ENCODE results near the gene DOK5.

The DOK5 gene

GRCh38 chr20:54618412-54618811 is 143.0 kb downstream of the DOK5 start:
- DNase-seq (ENCODE audit: low spot score), result no peak

DNA sequence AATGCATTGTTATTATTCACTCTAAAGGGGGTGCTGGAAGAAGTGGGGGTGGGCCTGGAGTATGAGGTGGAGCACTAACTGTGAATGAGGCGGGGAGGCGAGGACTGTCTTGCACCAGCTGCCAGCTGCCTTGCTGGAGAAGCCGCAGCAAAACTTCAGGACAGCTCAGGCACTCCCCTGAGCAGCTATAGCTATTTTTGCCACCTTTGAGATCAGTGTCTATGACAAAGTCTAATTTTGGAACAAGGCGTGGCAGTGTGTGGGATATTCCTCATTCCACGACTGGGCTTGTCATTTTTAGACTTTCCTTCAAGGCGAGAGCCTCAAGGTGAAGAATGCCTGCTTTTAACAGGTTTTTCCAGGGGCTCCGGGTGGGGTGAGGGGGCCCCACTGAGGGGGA is 143.8 kb downstream of the DOK5 start:
- DNase-seq (ENCODE audit: low spot score), result no peak

DNA sequence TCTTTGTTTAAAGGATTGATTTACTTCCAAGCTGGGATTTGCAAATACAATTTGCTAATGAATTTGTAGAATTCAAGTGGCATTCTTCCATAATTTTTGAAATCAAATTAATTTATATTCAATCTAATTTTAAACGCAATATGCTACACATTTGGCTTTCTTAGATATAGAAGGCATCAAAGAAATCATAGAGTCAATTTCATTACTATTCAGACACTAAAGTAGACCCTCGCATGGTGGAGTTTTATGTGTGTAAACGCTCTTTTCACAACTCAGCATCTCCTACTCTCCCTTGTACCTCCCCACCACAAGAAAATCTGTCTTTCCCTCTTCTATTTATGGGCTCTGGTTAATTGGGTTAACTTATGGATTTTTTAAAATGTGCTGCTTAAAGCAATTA is 144.3 kb downstream of the DOK5 start:
- DNase-seq (ENCODE audit: low spot score), result no peak

DNA sequence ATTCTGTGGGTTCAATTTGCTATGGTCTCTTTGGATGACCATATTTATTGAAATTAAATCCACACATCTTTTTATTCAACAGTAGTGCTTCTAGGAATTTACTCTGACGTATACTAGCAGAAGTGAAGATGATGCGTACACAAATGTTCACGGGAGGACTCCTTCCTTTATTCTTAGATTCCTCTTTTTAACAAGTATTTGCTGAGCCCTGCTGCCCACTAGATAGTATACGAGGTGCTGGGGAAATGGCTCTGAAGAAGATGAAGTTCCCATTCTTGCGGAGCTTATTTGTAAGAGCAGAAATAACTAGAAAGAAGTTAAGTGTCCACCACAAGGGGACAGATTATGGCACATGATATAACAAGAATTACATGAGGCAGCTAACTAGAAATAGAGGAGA is 145.2 kb downstream of the DOK5 start:
- DNase-seq (ENCODE audit: low spot score), result no peak

DNA sequence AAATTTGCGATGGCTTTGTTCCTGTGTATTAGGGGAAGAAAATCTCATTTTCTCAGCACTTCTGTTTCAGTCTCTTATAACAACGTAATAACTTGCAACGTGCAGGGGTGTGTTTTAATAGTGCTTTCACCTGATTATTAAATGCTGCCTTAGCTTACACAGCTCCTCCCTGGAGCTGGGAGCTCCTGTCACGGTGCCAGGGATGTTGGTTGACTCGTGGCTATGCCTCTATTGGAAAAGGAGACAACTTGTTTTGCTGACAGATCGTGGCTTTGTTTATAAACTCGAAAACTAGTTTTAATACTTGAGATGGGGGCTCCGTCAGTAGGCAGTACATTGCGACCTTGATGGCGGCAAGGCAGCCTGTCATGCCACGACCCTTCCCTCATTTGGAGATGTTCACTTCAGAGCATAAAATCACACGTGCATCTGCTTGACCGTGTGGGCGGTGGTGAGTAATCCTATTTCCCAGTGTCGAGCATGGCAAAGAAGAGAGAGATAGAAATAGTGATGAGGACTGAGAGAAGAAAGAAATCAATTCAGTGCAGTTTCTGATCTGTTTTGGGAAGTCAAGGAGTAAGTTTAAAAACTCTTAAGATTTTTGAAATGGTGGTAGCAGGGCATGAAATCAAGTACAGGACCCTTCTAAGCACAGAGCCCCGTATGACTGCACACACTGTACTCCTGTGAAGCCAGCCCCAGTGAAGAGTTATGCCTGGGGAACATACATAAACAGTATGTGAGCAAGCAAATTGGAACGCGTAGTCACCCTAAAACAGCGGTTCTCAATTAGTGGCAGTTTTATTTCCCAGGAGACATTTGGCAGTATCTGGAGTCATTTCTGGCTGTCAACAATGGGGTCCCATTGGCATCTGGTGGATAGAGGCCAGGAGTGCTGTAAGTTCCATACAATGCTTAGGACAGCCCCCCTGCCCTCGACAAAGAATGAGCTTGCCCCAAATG is 147.2 kb downstream of the DOK5 start:
- no peak for DNase-seq (ENCODE audit: low spot score)

DNA sequence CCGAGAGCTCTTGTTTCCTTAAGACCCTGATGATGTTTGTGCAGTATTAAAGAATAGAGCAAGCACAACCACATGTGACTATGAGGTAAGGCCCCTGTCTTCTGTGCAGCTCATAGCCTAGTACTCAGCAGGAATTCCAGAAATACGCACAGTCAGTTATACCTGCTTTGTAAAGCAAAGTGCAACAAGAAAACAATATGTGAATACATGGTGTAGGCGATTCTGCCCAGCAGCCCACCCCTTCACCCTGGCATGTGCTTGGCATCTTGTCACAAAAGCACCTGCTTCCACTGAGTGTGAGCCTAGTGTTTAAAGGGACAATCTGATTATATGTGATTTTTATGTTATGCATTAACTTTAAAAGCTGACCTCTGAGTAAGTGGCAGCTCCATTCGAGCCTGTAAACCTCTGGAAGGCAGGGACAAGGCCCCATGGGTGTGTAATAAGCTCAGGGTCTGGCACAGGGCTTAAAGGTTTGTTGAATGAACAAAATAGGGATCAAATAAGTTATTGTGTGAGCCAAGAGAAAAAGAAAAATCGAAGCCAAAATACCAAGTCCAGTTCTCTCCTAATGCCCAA is 148.7 kb downstream of the DOK5 start:
- no peak for DNase-seq (ENCODE audit: low spot score)

DNA sequence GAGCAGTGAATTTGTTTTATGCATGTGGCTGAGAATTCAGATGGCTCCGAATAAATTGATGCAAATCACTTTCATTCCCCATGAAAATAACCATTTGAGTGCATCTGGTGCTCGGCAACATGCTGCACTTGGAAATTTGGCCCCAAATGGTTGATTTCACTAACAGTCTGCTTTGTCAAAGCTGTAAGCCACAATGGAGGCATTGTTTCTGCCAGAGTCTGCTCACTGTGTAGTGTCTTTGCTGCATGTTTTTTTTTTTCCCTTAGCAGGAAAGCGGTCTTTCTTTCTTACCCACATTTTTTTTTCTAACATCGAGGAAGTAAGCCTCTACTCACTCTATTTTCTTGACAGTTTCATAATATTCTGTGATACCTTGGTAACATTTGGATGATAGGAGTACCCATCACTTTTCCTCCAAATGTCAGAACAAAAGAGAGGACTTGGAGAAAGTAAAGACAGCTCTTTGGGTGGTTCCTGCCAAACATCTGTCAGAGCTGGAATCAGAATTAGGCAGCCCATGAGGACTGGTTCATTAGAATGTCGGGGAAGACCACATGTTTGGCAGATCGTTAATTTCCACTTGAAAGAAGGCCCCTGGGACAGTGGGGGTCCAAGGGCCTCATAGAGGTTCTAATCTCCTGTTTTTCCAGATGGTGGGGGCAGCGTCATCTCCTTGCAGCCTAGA is 149.5 kb downstream of the DOK5 start:
- no peak for DNase-seq (ENCODE audit: low spot score)

DNA sequence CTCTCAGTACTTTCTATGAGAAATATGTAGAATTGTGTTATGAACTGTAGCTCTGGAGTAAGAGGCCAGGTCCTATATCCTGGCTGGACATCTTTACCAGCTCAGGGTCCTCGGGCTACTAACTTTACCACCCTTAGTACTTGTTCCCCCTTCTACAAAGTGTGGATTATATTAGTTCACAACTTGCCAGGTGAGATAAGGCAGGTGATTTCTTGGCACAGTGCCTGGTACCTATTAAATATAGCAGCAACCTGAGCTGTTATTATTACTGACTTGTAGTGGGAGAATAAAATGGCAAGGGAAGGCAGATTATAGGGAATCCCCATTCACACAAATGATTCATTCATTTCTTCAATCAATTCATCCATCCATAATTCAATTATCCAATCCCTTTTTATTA is 150.1 kb downstream of the DOK5 start:
- DNase-seq (ENCODE audit: low spot score), result no peak

GRCh38 chr20:54626126-54626525 is 150.7 kb downstream of the DOK5 start:
- no peak for DNase-seq (ENCODE audit: low spot score)

GRCh38 chr20:54629632-54630031 is 154.2 kb downstream of the DOK5 start:
- no peak for DNase-seq (ENCODE audit: low spot score)

DNA sequence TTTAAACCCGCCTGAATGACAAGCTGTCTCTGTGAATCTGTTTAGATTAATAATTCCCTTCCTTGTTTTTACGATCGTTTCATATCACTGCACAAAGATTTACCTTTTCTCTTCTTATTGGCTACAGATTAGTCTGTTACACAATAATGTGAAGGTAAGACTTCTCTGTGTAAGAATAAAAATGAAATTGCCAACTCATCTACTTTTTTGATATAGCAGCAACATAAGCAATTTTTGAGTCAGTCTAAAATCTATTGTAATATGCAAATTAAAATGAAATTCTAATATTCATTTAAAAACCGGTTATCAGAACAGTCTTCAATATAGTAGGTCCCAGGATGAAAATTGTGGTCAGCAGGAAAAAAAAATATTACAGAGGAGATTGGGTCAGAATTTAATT is 155.2 kb downstream of the DOK5 start:
- DNase-seq (ENCODE audit: low spot score), result no peak

GRCh38 chr20:54631059-54631458 is 155.7 kb downstream of the DOK5 start:
- no peak for DNase-seq (ENCODE audit: low spot score)

GRCh38 chr20:54633374-54634355 is 158.3 kb downstream of the DOK5 start:
- DNase-seq (ENCODE audit: low spot score), result no peak

GRCh38 chr20:54636575-54636974 is 161.2 kb downstream of the DOK5 start:
- no peak for DNase-seq (ENCODE audit: low spot score)

GRCh38 chr20:54639941-54640340 is 164.5 kb downstream of the DOK5 start:
- no peak for DNase-seq (ENCODE audit: low spot score)

DNA sequence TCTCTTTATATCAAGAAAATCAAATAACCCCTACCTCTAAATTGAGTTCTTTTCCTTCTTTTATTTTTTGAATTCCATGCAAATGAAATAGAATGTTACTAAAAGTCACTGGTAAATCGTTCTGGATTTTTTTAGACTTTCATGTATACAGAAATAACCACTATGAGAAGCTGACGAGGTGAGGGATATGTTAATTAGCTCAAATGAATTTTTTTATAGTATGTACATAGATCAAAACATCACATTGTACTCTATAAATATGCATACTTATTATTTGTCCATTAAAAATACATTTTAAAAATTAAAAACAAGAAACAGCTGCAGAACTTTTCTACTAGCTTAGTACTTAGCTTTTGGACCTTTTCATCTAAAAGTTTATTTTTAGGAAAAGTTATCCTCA is 165.4 kb downstream of the DOK5 start:
- DNase-seq (ENCODE audit: low spot score), result no peak

DNA sequence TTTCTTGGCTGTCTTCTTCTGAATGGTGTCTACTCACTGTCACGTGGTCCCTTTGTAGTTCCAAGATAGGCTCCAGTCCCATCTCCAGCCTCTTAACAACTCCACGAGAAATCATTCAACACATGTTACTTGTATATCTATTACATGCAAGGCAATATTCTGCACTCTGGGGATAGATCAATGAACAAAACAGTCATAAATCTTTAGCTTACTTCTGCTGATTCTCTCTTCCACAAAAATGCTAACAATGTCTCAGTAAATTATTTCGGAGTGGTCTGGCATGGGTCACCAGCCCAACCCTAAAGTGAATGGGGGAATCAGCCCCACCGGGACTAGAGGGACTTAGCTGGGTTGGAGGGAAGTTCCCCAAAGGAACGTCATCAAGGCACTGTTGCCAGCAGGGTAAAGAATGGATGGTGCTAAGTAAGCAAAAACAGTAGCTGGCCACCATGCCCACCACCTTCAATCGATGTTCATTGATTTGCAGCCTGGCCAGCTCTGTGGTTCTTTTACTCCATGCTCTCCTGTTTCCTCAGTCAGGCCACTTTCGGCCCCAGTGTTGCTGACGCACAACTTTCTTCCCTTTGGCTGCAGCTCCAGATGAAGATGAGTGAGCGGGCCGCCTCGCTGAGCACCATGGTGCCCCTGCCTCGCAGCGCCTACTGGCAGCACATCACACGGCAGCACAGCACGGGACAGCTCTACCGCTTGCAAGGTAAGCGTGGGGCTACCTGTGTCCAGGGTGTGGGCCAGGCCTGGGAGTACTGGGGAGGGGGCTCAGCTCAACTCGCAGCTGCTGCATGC is 167.7 kb downstream of the DOK5 start:
- no peak for DNase-seq (ENCODE audit: low spot score)

- DNase-seq (ENCODE audit: low spot score), result no peak
Observed at GRCh38 chr20:54643761-54644160, 168.4 kb downstream of the DOK5 start.

DNA sequence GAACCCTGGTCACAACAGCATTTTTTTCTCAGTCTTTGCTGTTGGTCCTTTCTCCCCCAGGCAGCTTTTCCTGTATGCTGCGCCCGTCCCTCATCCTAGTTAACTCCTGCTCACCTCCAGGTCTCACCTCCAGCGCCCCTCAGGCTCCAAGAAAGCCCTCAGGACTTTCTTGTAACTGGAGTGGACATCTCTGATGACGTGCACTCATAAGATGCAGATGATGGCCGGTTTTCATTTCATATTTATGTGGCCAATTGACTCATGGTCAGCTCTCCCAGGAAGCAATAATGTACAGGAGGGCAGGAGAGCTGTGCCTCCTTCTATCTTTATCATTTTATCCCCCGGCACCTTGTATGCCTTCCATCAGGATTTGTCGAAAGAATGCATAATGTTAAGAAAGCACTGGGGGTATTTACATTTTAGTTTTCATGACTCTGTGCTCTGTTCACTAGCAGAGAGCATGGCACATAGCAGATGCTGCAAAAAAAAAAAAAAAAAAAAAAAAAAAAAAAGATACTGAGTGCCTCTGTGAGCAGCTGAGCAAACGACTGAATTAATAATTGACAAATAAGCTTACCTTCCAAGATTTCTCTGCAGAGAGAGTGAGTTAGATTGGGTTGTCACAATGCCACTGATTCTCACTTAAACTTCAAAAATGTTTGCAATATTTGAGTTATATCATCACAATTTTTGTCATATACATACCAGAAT is 170.2 kb downstream of the DOK5 start:
- DNase-seq (ENCODE audit: low spot score), result no peak

- DNase-seq (ENCODE audit: low spot score), result no peak
Observed at GRCh38 chr20:54646156-54646517, 170.7 kb downstream of the DOK5 start.
